K562 (cell line): ENCODE results near the gene MAP3K6. TPM values are rescaled to one million over a fixed set of nuclear protein-coding genes. Genes with fewer than 3 reads are reported as not detected.

ENCODE experiments used
- GABPA ChIP-seq: fragments of 200-800 bp; sonication (Bioruptor generic); conservative IDR thresholded peaks from 2 replicates; pipeline ENCODE4 v1.6.1; 2016; ENCODE audit warnings: low read depth, missing genetic modification characterization, missing compliant biosample characterization
- GATA2 ChIP-seq: sonication (generic); formaldehyde crosslinking; IDR thresholded peaks from 2 replicates; pipeline ENCODE4 v1.4.0; 2020; ENCODE audit warnings: mild to moderate bottlenecking, missing genetic modification reagents
- HCFC1 ChIP-seq: IDR thresholded peaks from 2 replicates; pipeline ENCODE4 v1.6.1; 2012; ENCODE audit warnings: low read depth, low read length, improper control_type of control experiment
- IRF9 ChIP-seq: fragments of 450-650 bp; IDR thresholded peaks from 2 replicates; pipeline ENCODE4 v1.6.1; 2016; ENCODE audit warnings: missing biosample characterization, missing genetic modification characterization
- KDM2B ChIP-seq: fragments of 250-450 bp; sonication (Bioruptor Pico); IDR thresholded peaks from 2 replicates; pipeline ENCODE4 v1.8.0; 2021; ENCODE audit warnings: mild to moderate bottlenecking, moderate library complexity
- KLF10 ChIP-seq: fragments of 250-450 bp; sonication (Bioruptor Pico); IDR thresholded peaks from 2 replicates; pipeline ENCODE4 v1.6.1; 2021; ENCODE audit warnings: matching md5 sums
- KLF6 ChIP-seq: fragments of 250-450 bp; sonication (Bioruptor Pico); IDR thresholded peaks from 2 replicates; pipeline ENCODE4 v1.4.0; 2020; ENCODE audit warnings: mild to moderate bottlenecking, moderate library complexity, borderline replicate concordance
- MLLT1 ChIP-seq, 2 experiments: fragments of 450-650 bp; IDR thresholded peaks; 2 replicates each; pipeline ENCODE4 v1.6.1; 2016
- MYC ChIP-seq, 2 experiments: fragments of 250-450 bp in 1 of 2; sonication (Bioruptor Pico) in 1 of 2; IDR thresholded peaks; 2 replicates each; pipeline versions ENCODE4 v1.5.1 to v1.6.1; 2012 to 2021; ENCODE audit warnings: low read depth in 2 of 2, borderline replicate concordance in 1 of 2, improper control_type of control experiment in 1 of 2, low read length in 1 of 2, mild to moderate bottlenecking in 1 of 2, moderate library complexity in 1 of 2
- PHTF2 ChIP-seq: fragments of 250-450 bp; sonication (Bioruptor Pico); IDR thresholded peaks from 2 replicates; pipeline ENCODE4 v1.5.0; 2021; ENCODE audit warnings: mild to moderate bottlenecking
- RHOXF2B ChIP-seq: fragments of 250-450 bp; sonication (Bioruptor Pico); conservative IDR thresholded peaks from 2 replicates; pipeline ENCODE4 v1.5.1; 2021
- RREB1 ChIP-seq: fragments of 250-450 bp; sonication (Bioruptor Pico); IDR thresholded peaks from 2 replicates; pipeline ENCODE4 v1.4.0; 2020
- SREBF2 ChIP-seq: sonication (generic); formaldehyde crosslinking; IDR thresholded peaks from 2 replicates; pipeline ENCODE4 v1.4.0; 2020; ENCODE audit warnings: mild to moderate bottlenecking, missing genetic modification reagents
- TCFL5 ChIP-seq: fragments of 250-450 bp; sonication (Bioruptor Pico); conservative IDR thresholded peaks from 2 replicates; pipeline ENCODE4 v1.6.1; 2021; ENCODE audit warnings: mild to moderate bottlenecking, moderate library complexity, matching md5 sums
- THAP12 ChIP-seq: fragments of 250-450 bp; sonication (Bioruptor Pico); IDR thresholded peaks from 2 replicates; pipeline ENCODE4 v1.9.0; 2021; ENCODE audit warnings: mild to moderate bottlenecking, inconsistent platforms
- ZEB2 ChIP-seq: fragments of 450-650 bp; IDR thresholded peaks from 2 replicates; pipeline ENCODE4 v1.6.1; 2016
- ZFP36 ChIP-seq: fragments of 150-350 bp; IDR thresholded peaks from 2 replicates; pipeline ENCODE4 v1.6.1; 2018; ENCODE audit warnings: low read length, low read depth; ENCODE audit not compliant: partially characterized antibody
- ZKSCAN1 ChIP-seq: fragments of 150-350 bp; IDR thresholded peaks from 2 replicates; pipeline ENCODE4 v1.6.1; 2016; ENCODE audit warnings: low read depth, low read length
- polyA plus RNA-seq, 8 experiments: library from polyadenylated mRNA; depleted of rRNA in 4 of 8; stranded (reverse) in 5 of 8; unstranded in 3 of 8; fragments of >200 nt; fragmentation: Nextera tagmentation in 2 of 8; fragmentation: Illumina TruSeq in 1 of 8; extraction: Ambion mirVana in 2 of 8; extraction: Trizol in 1 of 8; gene quantifications; 2 replicates each; pipeline versions ENCODE4 v1.2.1 to v1.2.3, GENCODE V29; 2011 to 2014; ENCODE audit warnings: inconsistent platforms in 1 of 8, missing spikeins in 1 of 8
- total RNA-seq, 7 experiments: library from RNA; depleted of rRNA in 6 of 7; stranded (reverse); fragments of >200 nt in 6 of 7; fragmentation: Illumina TruSeq in 2 of 7; extraction: Trizol in 2 of 7; gene quantifications; 2 replicates each; pipeline versions ENCODE4 v1.2.1 to v1.2.3, GENCODE V29; 2011 to 2021; ENCODE audit warnings: low replicate concordance in 1 of 7

MAP3K6 gene
- total and polyA plus RNA-seq, 9 of the 15 experiments (the other 6 are each of a cell fraction or from before 2014, with no cell fraction given), result 0.99 to 21.9 (median 7.0) TPM

GRCh38 chr1:27392096-27392777, 25.5 kb upstream of the MAP3K6 start, which contains the start of gene GPR3 (continued):
- TF ChIP-seq RHOXF2B, result no peak
- TF ChIP-seq MYC (IDR thresholded peaks at IDR 0.05; ENCODE audit: low read depth, low read length), result peak; percentile 77
- TF ChIP-seq MYC (CRISPR knock-in tag; IDR thresholded peaks at IDR 0.05; ENCODE audit: borderline replicate concordance, low read depth), result peak; percentile 75; the same call in 1 of the 2 replicates
- TF ChIP-seq KLF6 (CRISPR knock-in tag), result no peak
- peak; percentile 58; the same call in 1 of the 2 replicates for TF ChIP-seq KDM2B (CRISPR knock-in tag)
- TF ChIP-seq HCFC1, result peak; percentile 57
- TF ChIP-seq RREB1 (CRISPR knock-in tag), result 0 out of 2 replicates have a peak, but pooled peaks have one; percentile 49
- TF ChIP-seq TCFL5, result no peak
- TF ChIP-seq MLLT1 (IDR thresholded peaks at IDR 0.05), result peak; percentile 41 to 80; a peak in 2 of 4 replicates
- TF ChIP-seq ZEB2, result no peak
- TF ChIP-seq SREBF2, result no peak
- TF ChIP-seq PHTF2 (CRISPR knock-in tag), result no peak
- TF ChIP-seq KLF10 (CRISPR knock-in tag), result no peak
- TF ChIP-seq GABPA (tag), result peak; percentile 36; the same call in 1 of the 2 replicates
- no peak; the same call in 1 of the 2 replicates for TF ChIP-seq IRF9 (tag)
- TF ChIP-seq ZKSCAN1, result no peak
- TF ChIP-seq THAP12 (CRISPR knock-in tag), result no peak
- TF ChIP-seq GATA2 (CRISPR knock-in tag), result no peak
- TF ChIP-seq ZFP36, result no peak
